H9 (cell line): ENCODE data around the gene TBC1D2. TPM values are rescaled to one million over a fixed set of nuclear protein-coding genes. Genes with fewer than 3 reads are reported as not detected.

Experiments used
- DNase-seq: peaks from one replicate; pipeline ENCODE4 v3.0.0-alpha.2; 2017
- H2AFZ ChIP-seq: one replicate; pipeline ENCODE4 v1.6.1; 2013; ENCODE audit warnings: mild to moderate bottlenecking, low read length, control low read depth, moderate library complexity
- H2AK5ac ChIP-seq: 2 replicates; pipeline ENCODE4 v1.6.1; 2013; ENCODE audit warnings: low read length, control low read depth, mixed read lengths; ENCODE audit not compliant: insufficient read length
- H2BK120ac ChIP-seq: one replicate; pipeline ENCODE4 v1.6.1; 2013; ENCODE audit warnings: low read depth, mild to moderate bottlenecking, low read length, control low read depth, inconsistent platforms; ENCODE audit not compliant: poor library complexity, severe bottlenecking
- H2BK12ac ChIP-seq: 2 replicates; pipeline ENCODE4 v1.6.1; 2013; ENCODE audit warnings: low read length, control low read depth, mixed read lengths, low read depth; ENCODE audit not compliant: insufficient read length
- H2BK15ac ChIP-seq: 2 replicates; pipeline ENCODE4 v1.6.1; 2013; ENCODE audit warnings: low read depth, low read length, control low read depth
- H2BK20ac ChIP-seq: one replicate; pipeline ENCODE4 v1.6.1; 2013; ENCODE audit warnings: low read depth, mild to moderate bottlenecking, low read length, control low read depth, inconsistent platforms; ENCODE audit not compliant: poor library complexity, severe bottlenecking
- H2BK5ac ChIP-seq: 2 replicates; pipeline ENCODE4 v1.6.1; 2013; ENCODE audit warnings: low read length, control low read depth, mixed read lengths; ENCODE audit not compliant: insufficient read length
- H3K14ac ChIP-seq: 2 replicates; pipeline ENCODE4 v1.6.1; 2013; ENCODE audit warnings: low read length, control low read depth; ENCODE audit not compliant: insufficient read depth
- H3K18ac ChIP-seq: 2 replicates; pipeline ENCODE4 v1.6.1; 2013; ENCODE audit warnings: low read depth, mild to moderate bottlenecking, mixed read lengths, low read length, control low read depth; ENCODE audit not compliant: insufficient read length
- H3K23ac ChIP-seq: 2 replicates; pipeline ENCODE4 v1.6.1; 2013; ENCODE audit warnings: low read length, control low read depth, mixed read lengths, low read depth; ENCODE audit not compliant: insufficient read length
- H3K23me2 ChIP-seq: 2 replicates; pipeline ENCODE4 v1.6.1; 2013; ENCODE audit warnings: low read depth, mild to moderate bottlenecking, mixed read lengths, low read length, control low read depth; ENCODE audit not compliant: insufficient read length, poor library complexity, severe bottlenecking
- H3K27ac ChIP-seq: 2 replicates; pipeline ENCODE4 v1.5.1; 2013; ENCODE audit warnings: low read length, control low read depth, mixed read lengths, low read depth; ENCODE audit not compliant: insufficient read length
- H3K27me3 ChIP-seq: 2 replicates; pipeline ENCODE4 v1.6.1; 2013; ENCODE audit warnings: low read length, control low read depth, inconsistent platforms; ENCODE audit not compliant: insufficient read depth
- H3K4ac ChIP-seq: 2 replicates; pipeline ENCODE4 v1.6.1; 2013; ENCODE audit warnings: low read depth, mild to moderate bottlenecking, control low read depth, inconsistent platforms, low read length, moderate library complexity
- H3K4me1 ChIP-seq: 2 replicates; pipeline ENCODE4 v1.6.1; 2013; ENCODE audit warnings: low read length, control low read depth, inconsistent platforms; ENCODE audit not compliant: insufficient read depth
- H3K4me2 ChIP-seq: 2 replicates; pipeline ENCODE4 v1.6.1; 2013; ENCODE audit warnings: low read length, control low read depth, mixed read lengths; ENCODE audit not compliant: insufficient read length, insufficient read depth
- H3K56ac ChIP-seq: 2 replicates; pipeline ENCODE4 v1.6.1; 2013; ENCODE audit warnings: low read depth, mild to moderate bottlenecking, mixed read lengths, low read length, control low read depth; ENCODE audit not compliant: insufficient read length
- H3K79me1 ChIP-seq: 2 replicates; pipeline ENCODE4 v1.6.1; 2013; ENCODE audit warnings: low read depth, mild to moderate bottlenecking, moderate library complexity, low read length, control low read depth, inconsistent platforms; ENCODE audit not compliant: insufficient read depth, poor library complexity, severe bottlenecking
- H3K79me2 ChIP-seq: 2 replicates; pipeline ENCODE4 v1.6.1; 2013; ENCODE audit warnings: low read length, control low read depth, inconsistent platforms; ENCODE audit not compliant: insufficient read depth
- H3K9ac ChIP-seq: 2 replicates; pipeline ENCODE4 v1.6.1; 2013; ENCODE audit warnings: low read length, control low read depth, mixed read lengths; ENCODE audit not compliant: insufficient read length; ENCODE audit errors: extremely low read depth
- H3K9me3 ChIP-seq: one replicate; pipeline ENCODE4 v1.6.1; 2013; ENCODE audit warnings: low read depth, low read length, inconsistent platforms; ENCODE audit not compliant: control insufficient read depth
- H3T11ph ChIP-seq: one replicate; pipeline ENCODE4 v1.6.1; 2013; ENCODE audit warnings: mild to moderate bottlenecking, low read length, control low read depth, inconsistent platforms
- H4K20me1 ChIP-seq: one replicate; pipeline ENCODE4 v1.6.1; 2013; ENCODE audit not compliant: control insufficient read depth, insufficient read length, insufficient read depth
- H4K5ac ChIP-seq: 2 replicates; pipeline ENCODE4 v1.6.1; 2013; ENCODE audit warnings: low read depth, mild to moderate bottlenecking, mixed read lengths, low read length, control low read depth; ENCODE audit not compliant: insufficient read length
- H4K8ac ChIP-seq: replicated peaks from 2 replicates; pipeline ENCODE4 v1.6.1; 2013; ENCODE audit warnings: low read length, control low read depth, mixed read lengths, low read depth; ENCODE audit not compliant: insufficient read length
- H4K91ac ChIP-seq: 2 replicates; pipeline ENCODE4 v1.6.1; 2013; ENCODE audit warnings: low read depth, mild to moderate bottlenecking, moderate library complexity, mixed read lengths, low read length, control low read depth; ENCODE audit not compliant: insufficient read length
- H3K27ac Mint-ChIP-seq, 3 experiments: 2 replicates in 2 of 3; 3 replicates in 1 of 3; pipeline ENCODE4 v1.8.0; 2020 to 2021; ENCODE audit warnings: mixed read lengths in 3 of 3, mild to moderate bottlenecking in 1 of 3, moderate library complexity in 1 of 3
- H3K27me3 Mint-ChIP-seq: 2 replicates; pipeline ENCODE4 v1.8.0; 2021; ENCODE audit warnings: low read depth, mild to moderate bottlenecking, moderate library complexity, mixed read lengths
- H3K36me3 Mint-ChIP-seq, 3 experiments: 2 replicates in 2 of 3; 3 replicates in 1 of 3; pipeline ENCODE4 v1.8.0; 2020 to 2021; ENCODE audit warnings: low read depth in 3 of 3, mixed read lengths in 3 of 3; ENCODE audit not compliant: insufficient read depth in 1 of 3
- H3K4me1 Mint-ChIP-seq, 2 experiments: 2 replicates each; pipeline ENCODE4 v1.8.0; 2020; ENCODE audit warnings: mixed read lengths in 2 of 2
- H3K4me3 Mint-ChIP-seq, 2 experiments: 2 replicates in 1 of 2; 3 replicates in 1 of 2; pipeline ENCODE4 v1.8.0; 2020 to 2021; ENCODE audit warnings: mild to moderate bottlenecking in 2 of 2, mixed read lengths in 2 of 2, moderate library complexity in 1 of 2
- H3K9me3 Mint-ChIP-seq, 2 experiments: 2 replicates in 1 of 2; 3 replicates in 1 of 2; pipeline ENCODE4 v1.8.0; 2020; ENCODE audit warnings: mild to moderate bottlenecking in 2 of 2, mixed read lengths in 2 of 2, moderate library complexity in 1 of 2
- CTCF ChIP-seq: fragments of 200-600 bp; sonication (generic); conservative IDR thresholded peaks from 3 replicates; pipeline ENCODE4 v1.8.0; 2021; ENCODE audit warnings: antibody characterized with exemption, mild to moderate bottlenecking
- WGBS: extraction: QIAGEN DNeasy Blood & Tissue Kit; methylation state at CpG from one replicate; pipeline ENCODE4 v1.1.7; 2013; ENCODE audit warnings: missing lambda C conversion rate, low lambda C conversion rate, mixed read lengths; ENCODE audit not compliant: insufficient read length; ENCODE audit errors: extremely low coverage; 5-methylcytosine and 5-hydroxymethylcytosine counted together
- total RNA-seq: library from RNA; stranded (reverse); gene quantifications from 2 replicates; pipeline ENCODE4 v1.2.1, GENCODE V29; 2021

TBC1D2 gene
- total RNA-seq, 1 experiment from 2014 or later, result 2.9 TPM

DNA sequence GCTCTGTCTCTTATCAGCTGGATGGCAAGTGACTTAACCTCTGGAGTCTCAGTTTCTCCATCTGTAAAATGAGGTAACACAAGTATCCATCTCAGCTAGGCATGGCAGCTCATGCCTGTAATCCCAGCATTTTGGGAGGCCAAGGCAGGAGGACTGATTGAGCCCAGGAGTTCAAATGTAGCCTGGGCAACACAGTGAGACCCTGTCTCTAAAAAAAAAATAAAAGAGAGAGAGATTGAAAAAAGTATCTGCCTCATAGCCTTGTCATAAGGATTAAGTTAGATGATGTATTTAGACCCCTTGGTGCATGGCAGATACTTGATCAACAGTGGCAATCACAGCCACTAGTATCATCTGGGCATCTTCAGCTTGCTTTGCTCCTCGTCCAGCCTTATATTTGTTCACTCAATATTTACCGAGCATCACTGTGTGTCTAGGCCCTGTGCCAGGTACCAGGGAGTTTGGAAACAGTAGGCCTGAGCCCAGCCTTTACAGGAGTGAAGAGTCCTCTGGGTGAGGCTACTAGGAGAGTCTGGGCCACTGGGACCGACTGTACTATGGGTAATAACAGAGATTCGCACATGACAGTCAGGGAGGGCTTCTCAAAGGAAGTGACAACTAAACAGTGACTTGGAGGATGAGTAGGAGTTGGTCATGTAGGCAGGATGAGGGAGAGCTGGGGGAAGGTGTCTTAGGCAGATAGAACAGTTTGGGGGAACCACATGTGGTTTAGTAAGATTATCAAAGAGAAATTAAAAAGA is 97.2 kb downstream of the TBC1D2 start:
- H3K4me2 ChIP-seq, result no peak overlapping the region
- no peak overlapping the region for H4K5ac ChIP-seq
- no peak overlapping the region for H4K91ac ChIP-seq
- no peak overlapping the region for H3K27ac ChIP-seq
- peaks cover 0 to 2% of the 10 kb centered on the region in 2 experiments; a peak in 1 of 4 replicates for H3K4me1 Mint-ChIP-seq
- no peak overlapping the region for H2BK15ac ChIP-seq
- H3K4ac ChIP-seq, result no peak overlapping the region
- no peak overlapping the region for H2BK5ac ChIP-seq
- no peak overlapping the region for H3K23ac ChIP-seq
- no CpG with 5 or more reads among the region's 4 CpGs for WGBS
- H3K9me3 ChIP-seq, result no peaks in the 10 kb centered on the region
- no peak for TF ChIP-seq CTCF
- peaks cover 6 to 15% (median 10%) of the 10 kb centered on the region in 3 experiments; a peak in 4 of 7 replicates for H3K36me3 Mint-ChIP-seq
- H2BK12ac ChIP-seq, result no peak overlapping the region
- no peak overlapping the region for H3K56ac ChIP-seq
- no peak overlapping the region for H2BK120ac ChIP-seq
- no peaks in the 10 kb centered on the region for H3K9me3 Mint-ChIP-seq
- H3K27me3 ChIP-seq, result no peaks in the 10 kb centered on the region
- H3T11ph ChIP-seq, result no peak overlapping the region
- no peak overlapping the region for H3K27ac Mint-ChIP-seq
- H4K8ac ChIP-seq, result no peak overlapping the region
- no peaks in the 10 kb centered on the region for H3K4me1 ChIP-seq
- no peak for DNase-seq
- H2BK20ac ChIP-seq, result no peak overlapping the region
- no peak overlapping the region for H3K14ac ChIP-seq
- no peak overlapping the region for H3K4me3 Mint-ChIP-seq
- H3K9ac ChIP-seq, result no peak overlapping the region
- H3K79me2 ChIP-seq, result no peaks in the 10 kb centered on the region
- no peak overlapping the region for H2AK5ac ChIP-seq
- H3K23me2 ChIP-seq, result no peaks in the 10 kb centered on the region
- no peaks in the 10 kb centered on the region for H3K79me1 ChIP-seq
- no peaks in the 10 kb centered on the region for H4K20me1 ChIP-seq
- H3K27me3 Mint-ChIP-seq, result no peaks in the 10 kb centered on the region
- H3K18ac ChIP-seq, result no peak overlapping the region
- no peak overlapping the region for H2AFZ ChIP-seq
